ENCODE measurements around the gene USP12.
A peak's percentile ranks its signal among the peaks of the same experiment; 100 is the strongest.

The USP12 gene

DNA sequence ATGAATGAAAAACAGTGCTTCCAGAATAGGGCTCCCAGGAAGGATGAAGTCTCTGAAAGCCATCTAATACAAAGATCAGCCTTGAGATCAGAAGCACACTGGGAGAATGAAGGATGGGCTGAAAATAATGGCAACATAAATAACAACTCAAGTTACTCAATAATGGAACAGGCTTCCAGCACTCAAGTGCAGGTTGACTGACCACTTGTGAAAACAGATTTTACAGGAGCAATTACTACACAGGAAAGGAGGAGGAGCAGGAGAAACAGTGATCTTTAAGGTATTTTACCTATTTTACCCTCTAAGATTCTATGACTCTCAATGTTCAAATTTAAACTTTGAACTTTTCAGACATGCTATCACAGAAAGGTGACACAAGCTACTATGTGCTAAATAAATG, 106.0 kb downstream of the USP12 start:
- DNase-seq: no peak

- DNase-seq: no peak
Observed at GRCh38 chr13:27064252-27064995, 107.2 kb downstream of the USP12 start.

DNA sequence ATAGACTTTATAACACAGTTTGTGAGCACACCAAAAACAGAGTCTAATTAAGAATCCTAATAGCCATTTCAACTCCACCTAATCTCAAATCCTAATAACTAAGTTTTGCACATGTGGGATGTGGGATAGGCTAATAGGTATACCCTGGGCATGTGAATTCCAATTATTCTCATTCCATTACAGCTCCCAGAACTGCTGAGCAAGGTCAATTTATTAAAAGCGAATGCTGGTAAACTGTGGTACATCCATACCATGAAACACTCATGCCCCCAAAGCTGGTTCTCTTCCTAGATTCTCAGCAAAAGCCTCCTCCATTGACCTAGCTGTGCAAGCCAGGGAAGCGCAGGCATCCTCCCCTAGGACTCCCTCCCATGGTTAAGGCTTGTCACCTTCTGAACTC, 113.8 kb downstream of the USP12 start:
- DNase-seq: no peak

GRCh38 chr13:27055526-27055925, 116.1 kb downstream of the USP12 start:
- DNase-seq: no peak

GRCh38 chr13:27054760-27055159, 116.9 kb downstream of the USP12 start:
- DNase-seq: no peak

GRCh38 chr13:27053902-27054595, 117.6 kb downstream of the USP12 start:
- no peak for DNase-seq

DNA sequence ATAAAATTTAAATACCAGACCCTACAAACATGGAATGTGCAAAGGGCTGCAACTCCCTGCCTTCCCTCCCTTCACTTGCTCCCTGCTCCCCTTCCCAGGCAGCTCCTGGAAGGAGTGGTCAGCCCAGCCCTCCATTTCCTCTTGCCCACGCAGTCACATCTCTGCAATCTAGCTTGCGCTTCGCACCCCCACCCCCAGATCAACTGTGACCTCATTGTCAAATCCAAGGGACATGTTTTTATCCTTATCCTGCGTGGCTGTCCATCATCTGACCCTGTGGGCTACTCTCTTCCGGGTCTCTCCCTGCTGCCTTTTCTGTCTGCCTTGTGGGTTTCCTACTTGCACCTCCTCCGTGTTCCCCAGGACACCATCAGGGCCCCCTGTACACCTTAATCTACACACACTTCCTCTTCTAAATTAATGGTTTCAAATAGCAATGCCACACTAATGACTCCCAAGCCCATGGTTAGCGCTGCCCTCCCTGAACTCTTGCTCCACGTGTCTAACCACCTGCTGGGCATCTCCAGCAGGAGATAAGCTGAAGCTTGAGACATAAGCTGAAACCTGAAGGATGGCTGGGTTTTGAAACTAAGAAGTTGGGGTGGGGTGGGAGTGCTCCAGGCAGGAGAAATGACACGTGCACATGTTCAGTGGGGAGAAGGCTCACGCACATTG, 118.3 kb downstream of the USP12 start:
- DNase-seq: no peak

DNA sequence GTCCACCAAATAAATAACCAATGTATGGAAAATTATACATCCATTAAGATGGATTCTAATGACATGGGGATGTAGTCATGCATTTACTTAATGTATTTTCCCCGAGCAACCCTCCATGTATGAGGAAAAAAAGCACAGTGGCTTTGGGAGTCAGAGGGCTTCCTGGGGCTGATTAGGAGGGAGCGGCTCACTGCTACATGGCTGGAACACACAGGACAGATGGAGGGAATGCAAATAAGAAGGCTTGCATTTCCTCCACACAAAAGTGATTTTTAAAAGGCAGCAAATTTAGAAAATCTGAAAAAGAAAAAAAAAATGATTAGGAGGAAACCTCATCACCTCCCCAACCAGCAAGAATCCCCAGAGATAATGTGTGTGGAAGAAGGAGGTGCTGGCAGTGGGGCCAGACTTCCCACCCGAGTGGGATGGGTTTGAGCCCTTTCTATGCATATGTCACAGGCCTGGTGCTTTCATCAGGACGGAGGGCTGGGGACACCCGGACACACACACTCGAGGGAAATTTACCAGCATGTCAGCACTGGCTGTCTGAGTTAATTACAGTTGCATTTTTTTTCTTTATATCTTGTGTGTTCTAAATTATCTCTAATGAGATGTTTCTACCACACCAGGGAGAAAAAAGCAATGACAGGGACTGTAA, 118.9 kb downstream of the USP12 start:
- DNase-seq: no peak

DNA sequence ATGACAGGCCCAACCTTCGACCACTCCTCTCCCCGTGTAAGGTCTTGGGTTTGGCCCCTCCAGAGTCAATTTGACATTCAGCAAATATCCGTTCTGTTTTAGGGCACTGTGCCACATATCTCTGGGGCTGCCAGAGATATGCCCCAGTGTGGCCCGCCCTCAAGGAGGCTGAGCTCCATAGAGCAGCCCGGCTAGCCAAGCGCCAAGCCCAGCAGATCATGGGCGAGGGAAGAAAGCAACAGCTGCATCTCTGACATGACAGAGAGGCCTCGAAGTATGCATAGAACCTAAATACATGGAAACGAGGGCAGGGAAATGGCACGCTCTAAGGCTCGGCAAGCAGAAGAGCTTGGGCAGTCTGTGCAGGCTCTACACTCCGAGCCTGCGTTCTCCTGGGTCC, 124.5 kb downstream of the USP12 start:
- no peak for DNase-seq

DNA sequence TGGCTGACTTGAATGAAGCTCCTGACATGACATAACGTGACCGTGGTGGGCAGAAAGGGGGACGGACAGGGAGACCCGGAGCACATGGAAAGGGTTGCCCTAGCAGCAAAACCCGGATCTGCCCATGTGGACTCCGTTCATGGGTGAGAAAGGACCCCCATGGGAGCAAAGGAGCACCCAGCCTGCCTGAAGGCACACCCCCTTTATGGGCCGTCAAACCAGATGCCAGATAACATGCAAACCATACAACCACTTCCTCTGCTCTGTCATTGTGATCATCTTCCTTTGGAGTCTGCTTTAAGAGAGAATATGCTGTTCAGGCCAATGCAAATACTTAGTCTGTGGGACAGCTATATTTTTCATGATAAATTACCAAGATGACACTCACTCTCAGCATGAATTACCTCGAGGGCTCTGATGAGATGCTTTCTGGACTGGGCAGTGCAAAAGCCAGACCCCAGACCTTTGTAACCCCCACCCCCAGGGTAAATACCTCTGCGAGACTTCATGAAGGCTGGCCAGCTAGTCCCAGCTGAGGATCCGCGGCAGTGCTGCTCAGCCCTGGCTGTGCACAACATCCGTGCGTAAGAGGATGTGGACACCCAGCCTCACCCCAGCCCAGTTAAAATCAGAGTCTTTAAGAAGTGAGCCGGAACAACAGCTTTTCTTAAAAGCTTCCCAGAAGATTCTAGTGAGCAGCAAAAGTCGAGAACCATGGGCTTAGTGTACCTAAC, 126.6 kb downstream of the USP12 start:
- peak; percentile 12 for DNase-seq

- DNase-seq: no peak
Observed at GRCh38 chr13:27043013-27043412, 128.6 kb downstream of the USP12 start.

GRCh38 chr13:27041341-27041740, 130.3 kb downstream of the USP12 start:
- no peak for DNase-seq

DNA sequence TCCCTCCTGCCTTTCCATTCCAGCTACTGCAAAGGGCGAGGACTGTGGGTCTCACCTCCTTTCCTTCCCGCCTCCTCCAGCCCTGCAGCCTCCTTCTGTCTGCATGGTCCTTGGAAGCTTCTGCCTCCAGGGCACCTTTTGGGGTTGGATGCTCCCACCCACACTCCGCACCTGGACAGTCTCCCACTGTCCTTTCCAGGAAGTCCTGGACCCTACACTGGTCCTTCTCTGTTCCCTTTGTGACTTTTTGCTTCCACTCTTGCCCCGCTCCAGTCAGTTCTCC, 130.8 kb downstream of the USP12 start:
- DNase-seq: no peak

DNA sequence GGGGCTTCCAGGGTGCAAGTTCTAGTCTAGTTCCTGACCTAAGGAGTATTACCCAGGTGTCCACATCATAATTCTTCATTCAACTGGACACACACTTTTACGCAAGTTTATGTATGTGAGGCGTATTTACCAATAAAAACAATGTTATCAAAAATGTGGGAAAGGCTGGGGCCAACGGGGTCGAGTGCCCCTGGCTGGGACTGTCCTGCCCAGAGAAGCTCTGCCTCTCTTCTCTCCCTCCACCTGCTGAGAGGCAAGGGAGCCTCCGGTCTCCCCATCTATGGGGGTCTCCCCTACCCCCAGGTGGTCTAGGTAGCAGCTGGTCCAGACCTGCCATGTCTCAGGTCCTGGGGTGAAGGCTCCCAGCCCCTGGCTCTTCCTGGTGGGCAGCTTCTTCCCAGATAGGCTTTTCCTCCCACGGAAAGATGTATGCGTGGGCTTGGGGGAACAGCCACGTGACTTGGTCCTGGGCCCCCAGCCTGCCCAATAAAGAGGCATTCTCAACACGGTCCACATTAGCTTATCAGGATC, 132.4 kb downstream of the USP12 start:
- no peak for DNase-seq

DNA sequence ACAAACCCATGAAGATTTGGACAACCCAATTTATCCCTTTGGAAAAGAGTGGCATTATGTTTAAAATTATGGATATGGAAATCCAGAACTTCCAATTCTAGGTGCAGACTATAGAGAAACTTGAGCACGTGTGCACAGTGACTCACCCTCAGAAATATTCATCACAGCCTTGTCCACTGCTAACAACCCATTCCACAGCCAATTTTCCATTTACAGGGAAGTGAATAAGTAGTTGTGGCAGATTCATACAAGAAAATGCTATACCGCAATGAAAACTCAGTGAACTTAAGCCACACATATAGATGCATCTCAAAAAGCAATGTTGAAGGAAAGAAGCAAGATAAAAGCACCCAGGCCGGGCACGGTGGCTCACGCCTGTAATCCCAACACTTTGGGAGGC, 133.3 kb downstream of the USP12 start:
- no peak for DNase-seq

- DNase-seq: no peak
Observed at GRCh38 chr13:27037571-27037970, 134.0 kb downstream of the USP12 start.

- DNase-seq: no peak
Observed at GRCh38 chr13:27037171-27037570, 134.4 kb downstream of the USP12 start.

GRCh38 chr13:27036236-27036981, 135.2 kb downstream of the USP12 start:
- DNase-seq: no peak

GRCh38 chr13:27035892-27036235, 135.7 kb downstream of the USP12 start:
- no peak for DNase-seq

DNA sequence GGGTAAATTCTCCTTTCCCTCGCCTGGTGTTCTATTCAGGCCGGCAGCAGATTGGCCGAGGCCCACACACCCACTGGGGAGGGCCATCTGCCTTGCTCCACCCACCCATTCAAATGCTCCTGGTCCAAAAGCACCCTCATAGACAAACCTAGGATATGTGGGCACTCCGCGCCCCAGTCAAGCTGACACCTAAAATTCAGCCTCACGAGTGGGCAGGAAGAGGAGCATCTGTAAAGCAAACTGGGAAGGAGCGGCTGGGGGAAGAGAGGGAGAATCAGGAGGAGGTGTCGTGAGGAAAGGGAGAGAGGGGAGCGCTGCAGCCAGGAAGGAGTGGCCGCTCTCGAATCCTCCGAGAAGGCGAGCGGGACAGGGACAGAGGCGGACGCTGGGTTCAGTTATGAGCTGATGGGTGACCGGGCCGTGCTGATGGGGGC, 136.9 kb downstream of the USP12 start:
- DNase-seq: no peak

DNA sequence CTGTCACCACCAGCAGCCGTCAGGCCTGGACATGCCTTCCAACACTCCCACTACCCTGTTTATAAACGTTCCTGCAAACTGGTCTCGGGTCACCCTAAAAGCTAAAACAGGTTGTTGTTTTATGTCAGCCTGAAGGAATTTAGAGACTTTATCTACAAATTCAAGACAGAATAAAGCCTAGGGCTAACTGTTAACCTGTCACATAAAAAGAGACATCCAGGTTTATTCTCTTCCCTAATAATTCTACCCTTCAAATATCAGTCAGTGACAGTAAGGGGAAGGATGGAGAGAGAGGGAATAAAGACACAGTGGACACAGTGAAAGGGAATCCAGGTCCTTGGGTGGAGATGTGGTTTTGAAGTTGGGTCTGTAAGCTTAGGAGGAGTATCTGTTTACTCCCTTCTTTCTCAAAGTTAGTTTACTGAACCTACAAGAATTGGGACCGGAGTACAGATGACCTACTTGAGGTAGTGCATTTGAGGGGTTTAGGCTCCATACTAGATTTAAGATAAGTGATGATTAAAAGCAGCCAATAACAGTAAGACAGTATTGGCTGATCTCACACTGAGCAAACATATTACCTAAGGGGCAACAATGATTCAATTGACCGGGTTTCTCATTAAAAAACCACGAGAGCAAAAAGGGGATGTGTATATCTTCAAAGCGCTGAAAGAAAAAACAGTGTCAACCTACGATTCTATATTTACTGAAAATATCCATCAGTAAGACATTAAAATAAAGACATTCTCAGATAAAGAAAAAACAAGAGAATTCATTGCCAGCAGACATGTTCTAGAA, 142.7 kb downstream of the USP12 start:
- no peak for DNase-seq

Measured in CD4-positive, alpha-beta T cell treated with Interleukin-10 for 1 hour (primary cell).